Testis (tissue), 2 donors: ENCODE measurements around the gene ZNF778.

Experiments used
- POLR2A ChIP-seq: fragments of 450-650 bp; IDR thresholded peaks from one replicate; pipeline ENCODE4 v1.6.1; 2017; ENCODE audit warnings: antibody characterized with exemption, mild to moderate bottlenecking, moderate library complexity
- TF ChIP-seq, protein P1 (sequence below), 3 experiments: fragments of 450-650 bp in 2 of 3; fragments of 200-600 bp in 1 of 3; sonication (generic) in 1 of 3; IDR thresholded peaks; one replicate each; pipeline ENCODE4 v1.5.1; 2016 to 2019; ENCODE audit warnings: antibody characterized with exemption in 3 of 3, mild to moderate bottlenecking in 2 of 3, moderate library complexity in 1 of 3

- TF ChIP-seq, protein P1, sequence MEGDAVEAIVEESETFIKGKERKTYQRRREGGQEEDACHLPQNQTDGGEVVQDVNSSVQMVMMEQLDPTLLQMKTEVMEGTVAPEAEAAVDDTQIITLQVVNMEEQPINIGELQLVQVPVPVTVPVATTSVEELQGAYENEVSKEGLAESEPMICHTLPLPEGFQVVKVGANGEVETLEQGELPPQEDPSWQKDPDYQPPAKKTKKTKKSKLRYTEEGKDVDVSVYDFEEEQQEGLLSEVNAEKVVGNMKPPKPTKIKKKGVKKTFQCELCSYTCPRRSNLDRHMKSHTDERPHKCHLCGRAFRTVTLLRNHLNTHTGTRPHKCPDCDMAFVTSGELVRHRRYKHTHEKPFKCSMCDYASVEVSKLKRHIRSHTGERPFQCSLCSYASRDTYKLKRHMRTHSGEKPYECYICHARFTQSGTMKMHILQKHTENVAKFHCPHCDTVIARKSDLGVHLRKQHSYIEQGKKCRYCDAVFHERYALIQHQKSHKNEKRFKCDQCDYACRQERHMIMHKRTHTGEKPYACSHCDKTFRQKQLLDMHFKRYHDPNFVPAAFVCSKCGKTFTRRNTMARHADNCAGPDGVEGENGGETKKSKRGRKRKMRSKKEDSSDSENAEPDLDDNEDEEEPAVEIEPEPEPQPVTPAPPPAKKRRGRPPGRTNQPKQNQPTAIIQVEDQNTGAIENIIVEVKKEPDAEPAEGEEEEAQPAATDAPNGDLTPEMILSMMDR (IDR thresholded peaks at IDR 0.05) = no peak
- TF ChIP-seq POLR2A = no peak
Measured at GRCh38 chr16:89183975-89184676, 33.4 kb upstream of the ZNF778 start.
